OCI-LY1 (cell line): ENCODE data around the gene TMEM63B.

Source experiments
- CTCF ChIP-seq: fragments of 200-600 bp; sonication (generic), shearing (Covaris generic); IDR thresholded peaks from 2 replicates; pipeline ENCODE4 v1.5.1; 2017; ENCODE audit warnings: mild to moderate bottlenecking, antibody characterized with exemption, low read length, moderate library complexity, mixed read lengths
- EZH2 ChIP-seq: fragments of 200-600 bp; sonication (generic), shearing (Covaris generic); IDR thresholded peaks from 2 replicates; pipeline ENCODE4 v1.8.0; 2017; ENCODE audit warnings: borderline replicate concordance, mixed run types, mild to moderate bottlenecking, antibody characterized with exemption, low read length, moderate library complexity, mixed read lengths

GRCh38 chr6:44078827-44079671 lies 48.3 kb upstream of the TMEM63B start:
- TF ChIP-seq EZH2 (no peak), CTCF (peak; percentile 82)
